ENCODE data around the gene MAP2K6.

MAP2K6 gene

GRCh38 chr17:69539274-69539673, 124.8 kb downstream of the MAP2K6 start:
- FAIRE-seq: no peak

GRCh38 chr17:69539781-69540319, 125.4 kb downstream of the MAP2K6 start:
- peak; percentile 10 for FAIRE-seq

GRCh38 chr17:69540356-69540755, 125.9 kb downstream of the MAP2K6 start:
- no peak for FAIRE-seq

- FAIRE-seq: no peak
These were observed 132.7 kb downstream of the MAP2K6 start for GRCh38 chr17:69547230-69547629.

GRCh38 chr17:69547947-69548346, 133.4 kb downstream of the MAP2K6 start:
- FAIRE-seq: no peak

GRCh38 chr17:69551212-69552010, 136.9 kb downstream of the MAP2K6 start:
- FAIRE-seq: no peak

- no peak for FAIRE-seq
These were observed 138.6 kb downstream of the MAP2K6 start for GRCh38 chr17:69552986-69553667.

GRCh38 chr17:69555056-69555455, 140.6 kb downstream of the MAP2K6 start:
- no peak for FAIRE-seq

- FAIRE-seq: no peak
These were observed 142.8 kb downstream of the MAP2K6 start for GRCh38 chr17:69557339-69557738.

- no peak for FAIRE-seq
These were observed 144.3 kb downstream of the MAP2K6 start for GRCh38 chr17:69558796-69559195.

- FAIRE-seq: no peak
These were observed 146.5 kb downstream of the MAP2K6 start for GRCh38 chr17:69560987-69561441.

GRCh38 chr17:69561462-69561861, 147.0 kb downstream of the MAP2K6 start:
- FAIRE-seq: no peak

- FAIRE-seq: no peak
These were observed 150.9 kb downstream of the MAP2K6 start for GRCh38 chr17:69565447-69565846.

- FAIRE-seq: no peak
These were observed 152.6 kb downstream of the MAP2K6 start for GRCh38 chr17:69567130-69567529.

GRCh38 chr17:69572747-69573146, 158.2 kb downstream of the MAP2K6 start:
- no peak for FAIRE-seq

GRCh38 chr17:69573396-69573795, 158.9 kb downstream of the MAP2K6 start:
- no peak for FAIRE-seq

- no peak for FAIRE-seq
These were observed 160.0 kb downstream of the MAP2K6 start for GRCh38 chr17:69574257-69575197.

GRCh38 chr17:69575346-69575761, 160.9 kb downstream of the MAP2K6 start:
- FAIRE-seq: no peak

GRCh38 chr17:69577098-69577497, 162.6 kb downstream of the MAP2K6 start:
- no peak for FAIRE-seq

- FAIRE-seq: no peak
These were observed 164.0 kb downstream of the MAP2K6 start for GRCh38 chr17:69578385-69578936.

GRCh38 chr17:69579961-69580677, 165.6 kb downstream of the MAP2K6 start:
- FAIRE-seq: no peak

Measured in colon (tissue), 2 donors.